ENCODE results near the gene UBE2E3.

UBE2E3 gene

GRCh38 chr2:180979749-180980105, 678 bp upstream of the UBE2E3 start:
- no peak for DNase-seq

DNA sequence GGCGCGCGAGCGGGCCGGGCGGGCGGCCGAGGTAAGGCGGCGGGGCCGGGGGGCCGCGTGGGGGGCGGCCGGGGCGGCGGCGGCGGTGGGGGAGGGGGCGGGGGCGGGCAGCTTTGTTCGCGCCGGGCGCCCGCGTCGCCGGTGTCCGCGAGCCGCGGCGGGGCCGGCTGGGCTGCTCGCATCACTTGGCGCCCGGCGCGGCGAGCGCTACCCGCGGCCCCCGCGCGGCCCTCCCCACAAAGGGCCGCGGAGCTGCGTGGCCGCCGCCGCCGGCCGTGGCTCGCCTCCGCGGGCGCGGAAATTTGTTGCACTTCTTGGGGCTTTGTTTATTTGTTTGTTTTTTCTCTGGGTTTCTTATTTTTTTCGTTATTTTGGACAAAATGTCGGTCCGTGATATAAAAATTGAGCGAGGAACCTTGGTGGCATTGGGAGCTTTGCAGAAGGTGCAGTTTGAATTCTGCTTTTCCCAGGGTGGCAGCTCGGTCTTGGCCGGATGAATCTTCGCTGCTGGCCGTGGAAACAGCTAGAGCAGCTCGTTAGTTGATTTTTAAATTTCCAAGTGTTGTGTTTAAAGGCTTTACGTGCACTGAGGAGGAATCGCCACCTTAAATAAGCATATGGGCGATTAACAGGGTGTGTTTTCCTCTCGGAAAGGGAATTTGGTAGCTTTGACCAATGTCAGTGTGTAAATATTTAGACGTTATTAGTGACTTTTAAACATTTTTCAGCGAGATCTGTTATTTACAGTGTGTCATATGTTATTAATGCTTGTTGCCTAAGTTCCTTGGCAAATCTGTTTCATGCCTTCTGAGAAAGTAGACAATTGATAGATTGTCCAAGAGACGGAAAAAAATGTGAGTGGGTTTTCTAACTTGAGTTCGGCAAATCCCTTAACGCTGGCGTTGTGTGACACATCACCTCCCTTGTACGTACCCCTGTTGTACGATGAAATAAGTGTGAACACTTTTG, 822 bp downstream of the UBE2E3 start:
- peak; percentile 43 for DNase-seq

DNA sequence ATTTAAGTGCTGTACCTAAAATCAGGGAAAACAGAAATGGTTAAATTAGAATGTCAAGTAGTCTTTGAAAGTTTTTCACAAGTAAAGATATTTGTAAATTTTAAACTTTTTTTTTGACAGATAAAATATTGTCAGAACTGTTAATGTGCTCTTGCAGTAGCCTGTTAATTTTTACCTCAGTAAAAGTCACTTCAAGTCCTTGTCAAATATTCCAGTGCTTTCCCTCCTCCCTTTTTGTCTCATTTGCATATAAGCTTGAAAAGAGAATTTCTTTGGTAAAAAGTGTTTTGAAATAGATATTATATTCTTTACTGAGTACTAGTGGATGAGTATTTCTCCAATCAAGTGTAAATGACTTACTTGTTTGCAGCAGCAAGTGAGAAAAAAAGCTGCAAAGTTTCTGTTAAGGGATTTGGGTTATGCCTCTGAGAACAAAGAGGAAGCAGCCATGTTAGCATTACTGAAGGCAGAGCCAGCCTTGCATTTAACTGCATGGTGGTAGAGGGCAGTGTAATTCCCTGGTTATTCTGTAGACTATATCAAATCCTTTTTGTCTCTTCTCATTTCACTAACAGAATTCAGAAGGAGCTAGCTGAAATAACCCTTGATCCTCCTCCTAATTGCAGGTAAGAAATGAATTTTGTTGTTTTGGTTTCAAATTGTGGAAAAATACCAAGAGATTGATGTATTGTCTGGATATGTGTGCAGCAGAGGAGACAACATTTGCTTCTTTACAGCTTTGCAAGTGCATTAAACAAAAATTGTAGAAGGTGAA, 3.2 kb downstream of the UBE2E3 start:
- peak; percentile 56 for DNase-seq

DNA sequence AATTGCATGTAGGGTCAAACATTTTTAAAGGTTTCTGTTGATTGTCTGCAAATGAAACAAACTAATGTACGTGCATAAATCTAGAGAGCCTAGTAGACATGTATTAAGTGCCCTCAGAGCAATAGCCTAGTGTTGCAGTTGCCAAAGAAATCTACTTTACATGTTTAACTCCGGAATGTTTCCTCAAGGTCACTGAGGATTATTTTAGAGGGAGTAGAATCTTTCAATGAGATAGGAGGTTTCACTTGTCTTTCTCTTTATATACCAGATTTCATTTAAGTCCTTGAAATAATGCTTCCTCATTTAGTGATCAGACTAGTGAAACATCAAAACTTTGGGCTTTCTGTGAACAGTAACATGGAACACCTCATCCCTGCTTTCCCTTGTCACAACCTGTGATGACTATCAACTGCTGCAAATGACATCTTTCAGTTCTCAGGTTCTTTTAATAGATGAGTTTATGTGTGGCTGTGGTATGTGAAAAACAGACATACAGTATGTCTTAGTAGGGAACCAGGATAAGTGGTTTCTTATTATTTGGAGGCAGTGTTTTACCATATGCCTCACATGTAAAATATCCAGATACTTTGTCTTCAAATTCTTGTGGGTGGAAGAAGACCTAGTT, 5.5 kb downstream of the UBE2E3 start:
- no peak for DNase-seq

GRCh38 chr2:180987146-180987545, 6.7 kb downstream of the UBE2E3 start:
- DNase-seq, result no peak

DNA sequence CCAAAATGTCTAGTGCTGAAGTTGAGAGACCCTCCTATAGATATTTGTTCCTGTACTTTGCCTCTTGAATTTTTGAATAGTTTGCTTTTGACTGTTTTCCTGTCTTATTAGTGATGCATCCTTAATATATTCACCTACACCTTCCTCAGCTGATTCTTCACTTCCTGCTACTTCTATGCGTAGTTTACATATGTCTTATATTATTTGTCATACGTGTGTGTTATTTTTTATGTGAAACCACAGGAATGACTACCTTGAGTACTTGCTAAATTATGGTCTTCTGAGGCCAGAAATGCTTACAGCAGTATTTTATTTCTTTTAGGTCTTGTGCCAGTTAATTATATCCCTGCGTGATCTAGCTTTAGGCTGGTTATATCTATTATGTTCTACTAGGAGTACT, 9.9 kb downstream of the UBE2E3 start:
- DNase-seq, result no peak

DNA sequence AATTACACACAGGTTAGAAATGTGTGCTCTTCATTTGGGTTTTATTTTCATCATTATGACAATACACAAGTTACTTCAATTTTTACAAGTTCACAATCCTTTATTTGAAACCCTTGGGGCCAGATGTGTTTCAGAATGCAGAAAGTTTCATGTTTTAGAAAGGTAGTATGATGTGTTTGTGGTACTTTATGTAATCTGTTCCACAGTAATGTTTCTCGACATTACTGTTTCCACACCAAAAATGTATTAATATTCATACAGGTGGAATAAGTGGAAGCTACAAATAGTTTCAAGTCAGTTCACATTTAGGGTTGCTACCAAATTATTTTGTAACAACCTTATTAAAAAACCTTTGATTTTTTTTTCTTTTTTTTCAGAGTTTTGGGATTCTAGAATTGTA, 10.4 kb downstream of the UBE2E3 start:
- no peak for DNase-seq

- DNase-seq, result no peak
These were observed 11.0 kb downstream of the UBE2E3 start for GRCh38 chr2:180991361-180991760.

GRCh38 chr2:180991820-180992219, 11.4 kb downstream of the UBE2E3 start:
- no peak for DNase-seq

DNA sequence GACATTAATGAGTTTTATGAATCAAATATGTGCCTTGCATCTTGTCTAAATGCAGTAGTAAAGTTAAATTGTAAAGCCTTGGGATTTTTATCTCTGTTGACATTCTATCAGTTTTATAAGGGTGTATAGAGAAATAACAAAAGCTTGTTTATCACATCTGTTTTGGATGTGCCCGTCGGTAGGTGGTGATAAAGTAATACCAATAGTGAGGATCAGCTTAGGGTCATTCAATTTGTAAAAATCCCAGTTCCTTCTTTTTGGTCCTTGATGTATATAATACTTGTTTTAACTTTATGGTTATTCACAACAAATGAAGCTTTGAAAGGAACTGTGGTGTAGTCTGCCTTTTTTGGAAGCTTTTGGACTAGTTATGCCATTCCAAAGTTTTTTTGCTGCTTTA, 12.6 kb downstream of the UBE2E3 start:
- no peak for DNase-seq

DNA sequence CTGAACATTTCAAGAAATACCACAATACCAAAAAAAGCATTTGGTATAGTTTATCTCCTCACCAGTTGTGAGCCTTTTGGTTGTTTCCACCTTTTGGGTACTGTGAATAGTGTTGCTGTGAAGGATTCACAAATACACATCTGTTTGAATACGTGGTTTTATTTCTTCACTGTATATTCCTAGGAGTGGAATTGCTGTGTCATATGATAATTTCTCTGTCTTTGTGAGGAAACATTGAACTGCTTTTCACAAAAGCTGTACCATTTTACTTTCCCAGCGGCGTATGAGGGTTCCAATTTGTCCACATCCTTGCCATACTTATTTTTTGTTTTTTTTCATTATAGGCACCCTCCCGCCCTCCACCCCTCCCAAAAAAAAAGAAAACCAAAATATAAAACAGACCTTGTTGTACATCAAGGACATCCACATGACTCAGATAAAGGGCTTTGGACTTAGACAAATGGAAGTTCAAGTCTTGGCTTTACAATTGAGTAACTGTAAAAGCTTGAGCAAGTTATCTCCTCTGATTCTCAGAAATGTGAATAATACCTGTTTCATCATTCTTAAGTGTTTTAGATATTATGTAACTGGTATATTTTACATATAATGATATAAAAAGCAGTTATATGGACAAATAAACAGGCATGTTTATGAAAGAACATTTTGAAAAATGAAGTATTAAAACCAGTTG, 19.0 kb downstream of the UBE2E3 start:
- no peak for DNase-seq

- DNase-seq, result no peak
These were observed 24.4 kb downstream of the UBE2E3 start for GRCh38 chr2:181004647-181005325.

GRCh38 chr2:181005326-181005655, 24.9 kb downstream of the UBE2E3 start:
- DNase-seq, result no peak

DNA sequence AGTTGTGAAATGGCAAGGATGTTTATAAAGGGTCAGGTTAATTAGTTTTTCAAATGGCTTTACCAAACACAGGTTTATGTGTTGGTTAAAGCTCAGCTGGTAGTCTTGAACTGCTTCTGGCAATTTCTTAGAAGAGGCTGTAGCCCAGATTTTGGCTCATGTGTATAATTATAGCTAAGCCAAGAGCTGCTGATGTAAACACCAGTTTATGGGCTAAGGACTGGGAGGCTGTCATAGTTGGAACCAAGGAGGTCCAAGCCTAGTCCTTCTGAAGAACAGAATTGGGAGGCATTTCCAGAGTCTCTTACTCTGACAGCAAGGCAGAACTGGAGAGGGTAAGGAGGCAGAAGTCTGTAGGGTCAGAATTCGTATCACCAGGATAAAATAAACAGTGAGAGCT, 25.4 kb downstream of the UBE2E3 start:
- DNase-seq, result no peak

- no peak for DNase-seq
These were observed 26.9 kb downstream of the UBE2E3 start for GRCh38 chr2:181007086-181007837.

DNA sequence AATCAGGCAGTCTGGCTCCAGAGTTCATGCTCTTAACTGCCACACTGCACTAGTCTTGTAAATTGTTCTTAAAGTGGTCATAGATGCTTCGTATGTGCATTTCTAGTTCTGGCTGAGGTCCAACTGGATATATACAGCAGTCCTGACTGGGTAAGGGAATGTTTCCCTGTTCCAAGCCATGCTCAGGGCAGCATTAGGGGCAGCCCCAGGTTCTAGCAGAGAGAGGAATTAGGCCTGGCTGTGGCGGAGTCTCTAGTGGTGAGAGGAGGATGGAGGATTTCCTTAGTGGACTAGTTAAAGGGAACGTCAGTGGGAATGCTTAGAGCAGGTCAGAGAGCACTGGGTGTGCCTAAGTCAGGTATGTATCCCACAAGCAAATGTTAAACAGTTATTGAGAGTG, 28.0 kb downstream of the UBE2E3 start:
- DNase-seq, result peak; percentile 61

- DNase-seq, result no peak
These were observed 40.9 kb downstream of the UBE2E3 start for GRCh38 chr2:181021199-181021789.

- DNase-seq, result no peak
These were observed 42.2 kb downstream of the UBE2E3 start for GRCh38 chr2:181022652-181023051.

DNA sequence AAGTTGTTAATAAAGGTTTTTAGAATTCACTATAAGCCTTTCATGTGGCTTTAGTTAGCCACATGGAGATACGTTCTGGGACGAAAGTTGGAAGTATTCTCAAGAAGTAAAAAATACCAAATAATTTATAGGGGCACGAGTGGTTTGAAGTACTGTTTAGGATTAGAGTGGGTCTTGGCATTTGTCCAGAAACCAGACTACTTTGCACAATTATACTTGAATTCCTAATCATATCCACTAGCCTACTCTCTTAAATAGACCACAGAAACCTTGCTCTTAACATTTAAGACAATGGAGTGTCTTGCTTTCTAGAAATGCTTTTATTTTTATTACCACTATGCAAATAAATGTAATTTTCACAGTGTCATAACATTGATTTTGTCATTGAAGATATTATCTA, 44.6 kb downstream of the UBE2E3 start:
- no peak for DNase-seq

- DNase-seq, result no peak
These were observed 56.0 kb downstream of the UBE2E3 start for GRCh38 chr2:181036445-181036844.

DNA sequence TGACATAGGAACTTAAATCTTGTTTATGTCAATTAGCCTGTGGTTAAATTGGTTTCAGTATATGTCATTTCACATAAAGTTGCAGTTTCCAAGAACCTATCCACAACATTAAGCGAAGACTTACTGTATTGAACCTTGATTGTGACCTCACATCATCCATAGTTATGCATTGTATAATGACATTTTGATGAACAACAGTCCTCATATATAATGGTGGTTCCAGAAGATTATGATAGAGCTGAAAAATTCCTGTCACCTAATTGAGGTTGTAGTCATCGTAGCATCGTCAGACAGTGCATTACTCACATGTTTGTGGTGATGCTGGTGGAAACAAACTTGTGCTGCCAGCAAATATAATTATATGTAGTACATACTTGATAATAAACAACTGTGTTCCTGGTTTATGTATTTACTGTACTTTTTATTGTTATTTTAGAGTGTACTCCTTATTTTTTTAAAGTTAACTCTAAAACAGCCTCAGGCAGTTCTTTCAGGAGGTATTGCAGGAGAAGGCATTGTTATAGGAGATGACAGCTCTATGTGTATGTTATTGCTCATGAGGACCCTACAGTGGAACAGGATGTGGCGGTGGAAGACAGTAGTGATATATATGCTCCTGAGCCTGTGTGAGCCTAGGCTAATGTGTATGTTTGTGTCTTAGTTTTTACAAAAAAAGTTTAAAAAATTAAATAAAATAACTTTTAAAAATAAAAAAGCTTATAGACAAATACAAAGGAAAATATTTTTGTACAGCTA, 56.6 kb downstream of the UBE2E3 start:
- no peak for DNase-seq

All from islet precursor cell (in vitro differentiated cells).